NCI-H146 (cell line): ENCODE results near the gene CACNA1D.
"Not testable (repeated sequence)": the region's sequence is repeated elsewhere in the genome, so short reads cannot be mapped to it uniquely, and the experiment has no call there.

ENCODE experiments used
- DNase-seq: peaks from one replicate; lab custom pipeline; 2025; lab: John Stamatoyannopoulos, UW

Gene CACNA1D

GRCh38 chr3:53616971-53617892 is 122.8 kb downstream of the CACNA1D start:
- no peak for DNase-seq

GRCh38 chr3:53617893-53618523 is 123.6 kb downstream of the CACNA1D start:
- no peak for DNase-seq

- no peak for DNase-seq
Measured at GRCh38 chr3:53618524-53618906, 124.1 kb downstream of the CACNA1D start.

- no peak for DNase-seq
Measured at GRCh38 chr3:53618936-53619335, 124.5 kb downstream of the CACNA1D start.

GRCh38 chr3:53624061-53624857 is 129.8 kb downstream of the CACNA1D start:
- no peak for DNase-seq

- no peak for DNase-seq
Measured at GRCh38 chr3:53626876-53627275, 132.5 kb downstream of the CACNA1D start.

- DNase-seq = peak; percentile 17
Measured at GRCh38 chr3:53628536-53629401, 134.4 kb downstream of the CACNA1D start.

- DNase-seq = no peak
Measured at GRCh38 chr3:53629402-53629723, 135.0 kb downstream of the CACNA1D start.

GRCh38 chr3:53630547-53630946 is 136.1 kb downstream of the CACNA1D start:
- DNase-seq = no peak

GRCh38 chr3:53633197-53633787 is 138.9 kb downstream of the CACNA1D start:
- no peak for DNase-seq

GRCh38 chr3:53635041-53635440 is 140.6 kb downstream of the CACNA1D start:
- DNase-seq = no peak

- not testable (repeated sequence) for DNase-seq
Measured at GRCh38 chr3:53638806-53639205, 144.4 kb downstream of the CACNA1D start.

- DNase-seq = no peak
Measured at GRCh38 chr3:53641397-53641796, 147.0 kb downstream of the CACNA1D start.

GRCh38 chr3:53642211-53642610 is 147.8 kb downstream of the CACNA1D start:
- DNase-seq = no peak

GRCh38 chr3:53643757-53644156 is 149.3 kb downstream of the CACNA1D start:
- peak; percentile 29 for DNase-seq

GRCh38 chr3:53645754-53646153 is 151.3 kb downstream of the CACNA1D start:
- no peak for DNase-seq

GRCh38 chr3:53646723-53647122 is 152.3 kb downstream of the CACNA1D start:
- DNase-seq = no peak

- no peak for DNase-seq
Measured at GRCh38 chr3:53649816-53650215, 155.4 kb downstream of the CACNA1D start.

- DNase-seq = no peak
Measured at GRCh38 chr3:53650424-53650823, 156.0 kb downstream of the CACNA1D start.

GRCh38 chr3:53650928-53651661 is 156.7 kb downstream of the CACNA1D start:
- DNase-seq = no peak

GRCh38 chr3:53651927-53652326 is 157.5 kb downstream of the CACNA1D start:
- no peak for DNase-seq
